H9 (cell line): ENCODE measurements around the gene C7. TPM values are rescaled to one million over a fixed set of nuclear protein-coding genes. Genes with fewer than 3 reads are reported as not detected.

Experiments
- DNase-seq: peaks from one replicate; pipeline ENCODE4 v3.0.0-alpha.2; 2017
- H2AFZ ChIP-seq: one replicate; pipeline ENCODE4 v1.6.1; 2013; ENCODE audit warnings: mild to moderate bottlenecking, low read length, control low read depth, moderate library complexity
- H2AK5ac ChIP-seq: 2 replicates; pipeline ENCODE4 v1.6.1; 2013; ENCODE audit warnings: low read length, control low read depth, mixed read lengths; ENCODE audit not compliant: insufficient read length
- H2BK120ac ChIP-seq: one replicate; pipeline ENCODE4 v1.6.1; 2013; ENCODE audit warnings: low read depth, mild to moderate bottlenecking, low read length, control low read depth, inconsistent platforms; ENCODE audit not compliant: poor library complexity, severe bottlenecking
- H2BK12ac ChIP-seq: 2 replicates; pipeline ENCODE4 v1.6.1; 2013; ENCODE audit warnings: low read length, control low read depth, mixed read lengths, low read depth; ENCODE audit not compliant: insufficient read length
- H2BK15ac ChIP-seq: 2 replicates; pipeline ENCODE4 v1.6.1; 2013; ENCODE audit warnings: low read depth, low read length, control low read depth
- H2BK20ac ChIP-seq: one replicate; pipeline ENCODE4 v1.6.1; 2013; ENCODE audit warnings: low read depth, mild to moderate bottlenecking, low read length, control low read depth, inconsistent platforms; ENCODE audit not compliant: poor library complexity, severe bottlenecking
- H2BK5ac ChIP-seq: 2 replicates; pipeline ENCODE4 v1.6.1; 2013; ENCODE audit warnings: low read length, control low read depth, mixed read lengths; ENCODE audit not compliant: insufficient read length
- H3K14ac ChIP-seq: 2 replicates; pipeline ENCODE4 v1.6.1; 2013; ENCODE audit warnings: low read length, control low read depth; ENCODE audit not compliant: insufficient read depth
- H3K18ac ChIP-seq: 2 replicates; pipeline ENCODE4 v1.6.1; 2013; ENCODE audit warnings: low read depth, mild to moderate bottlenecking, mixed read lengths, low read length, control low read depth; ENCODE audit not compliant: insufficient read length
- H3K23ac ChIP-seq: 2 replicates; pipeline ENCODE4 v1.6.1; 2013; ENCODE audit warnings: low read length, control low read depth, mixed read lengths, low read depth; ENCODE audit not compliant: insufficient read length
- H3K23me2 ChIP-seq: 2 replicates; pipeline ENCODE4 v1.6.1; 2013; ENCODE audit warnings: low read depth, mild to moderate bottlenecking, mixed read lengths, low read length, control low read depth; ENCODE audit not compliant: insufficient read length, poor library complexity, severe bottlenecking
- H3K27ac ChIP-seq: 2 replicates; pipeline ENCODE4 v1.5.1; 2013; ENCODE audit warnings: low read length, control low read depth, mixed read lengths, low read depth; ENCODE audit not compliant: insufficient read length
- H3K27me3 ChIP-seq: 2 replicates; pipeline ENCODE4 v1.6.1; 2013; ENCODE audit warnings: low read length, control low read depth, inconsistent platforms; ENCODE audit not compliant: insufficient read depth
- H3K4ac ChIP-seq: 2 replicates; pipeline ENCODE4 v1.6.1; 2013; ENCODE audit warnings: low read depth, mild to moderate bottlenecking, control low read depth, inconsistent platforms, low read length, moderate library complexity
- H3K4me1 ChIP-seq: 2 replicates; pipeline ENCODE4 v1.6.1; 2013; ENCODE audit warnings: low read length, control low read depth, inconsistent platforms; ENCODE audit not compliant: insufficient read depth
- H3K4me2 ChIP-seq: 2 replicates; pipeline ENCODE4 v1.6.1; 2013; ENCODE audit warnings: low read length, control low read depth, mixed read lengths; ENCODE audit not compliant: insufficient read length, insufficient read depth
- H3K56ac ChIP-seq: 2 replicates; pipeline ENCODE4 v1.6.1; 2013; ENCODE audit warnings: low read depth, mild to moderate bottlenecking, mixed read lengths, low read length, control low read depth; ENCODE audit not compliant: insufficient read length
- H3K79me1 ChIP-seq: 2 replicates; pipeline ENCODE4 v1.6.1; 2013; ENCODE audit warnings: low read depth, mild to moderate bottlenecking, moderate library complexity, low read length, control low read depth, inconsistent platforms; ENCODE audit not compliant: insufficient read depth, poor library complexity, severe bottlenecking
- H3K79me2 ChIP-seq: 2 replicates; pipeline ENCODE4 v1.6.1; 2013; ENCODE audit warnings: low read length, control low read depth, inconsistent platforms; ENCODE audit not compliant: insufficient read depth
- H3K9ac ChIP-seq: 2 replicates; pipeline ENCODE4 v1.6.1; 2013; ENCODE audit warnings: low read length, control low read depth, mixed read lengths; ENCODE audit not compliant: insufficient read length; ENCODE audit errors: extremely low read depth
- H3K9me3 ChIP-seq: one replicate; pipeline ENCODE4 v1.6.1; 2013; ENCODE audit warnings: low read depth, low read length, inconsistent platforms; ENCODE audit not compliant: control insufficient read depth
- H3T11ph ChIP-seq: one replicate; pipeline ENCODE4 v1.6.1; 2013; ENCODE audit warnings: mild to moderate bottlenecking, low read length, control low read depth, inconsistent platforms
- H4K20me1 ChIP-seq: one replicate; pipeline ENCODE4 v1.6.1; 2013; ENCODE audit not compliant: control insufficient read depth, insufficient read length, insufficient read depth
- H4K5ac ChIP-seq: 2 replicates; pipeline ENCODE4 v1.6.1; 2013; ENCODE audit warnings: low read depth, mild to moderate bottlenecking, mixed read lengths, low read length, control low read depth; ENCODE audit not compliant: insufficient read length
- H4K8ac ChIP-seq: replicated peaks from 2 replicates; pipeline ENCODE4 v1.6.1; 2013; ENCODE audit warnings: low read length, control low read depth, mixed read lengths, low read depth; ENCODE audit not compliant: insufficient read length
- H4K91ac ChIP-seq: 2 replicates; pipeline ENCODE4 v1.6.1; 2013; ENCODE audit warnings: low read depth, mild to moderate bottlenecking, moderate library complexity, mixed read lengths, low read length, control low read depth; ENCODE audit not compliant: insufficient read length
- H3K27ac Mint-ChIP-seq, 3 experiments: 2 replicates in 2 of 3; 3 replicates in 1 of 3; pipeline ENCODE4 v1.8.0; 2020 to 2021; ENCODE audit warnings: mixed read lengths in 3 of 3, mild to moderate bottlenecking in 1 of 3, moderate library complexity in 1 of 3
- H3K27me3 Mint-ChIP-seq: 2 replicates; pipeline ENCODE4 v1.8.0; 2021; ENCODE audit warnings: low read depth, mild to moderate bottlenecking, moderate library complexity, mixed read lengths
- H3K36me3 Mint-ChIP-seq, 3 experiments: 2 replicates in 2 of 3; 3 replicates in 1 of 3; pipeline ENCODE4 v1.8.0; 2020 to 2021; ENCODE audit warnings: low read depth in 3 of 3, mixed read lengths in 3 of 3; ENCODE audit not compliant: insufficient read depth in 1 of 3
- H3K4me1 Mint-ChIP-seq, 2 experiments: 2 replicates each; pipeline ENCODE4 v1.8.0; 2020; ENCODE audit warnings: mixed read lengths in 2 of 2
- H3K4me3 Mint-ChIP-seq, 2 experiments: 2 replicates in 1 of 2; 3 replicates in 1 of 2; pipeline ENCODE4 v1.8.0; 2020 to 2021; ENCODE audit warnings: mild to moderate bottlenecking in 2 of 2, mixed read lengths in 2 of 2, moderate library complexity in 1 of 2
- H3K9me3 Mint-ChIP-seq, 2 experiments: 2 replicates in 1 of 2; 3 replicates in 1 of 2; pipeline ENCODE4 v1.8.0; 2020; ENCODE audit warnings: mild to moderate bottlenecking in 2 of 2, mixed read lengths in 2 of 2, moderate library complexity in 1 of 2
- WGBS: extraction: QIAGEN DNeasy Blood & Tissue Kit; methylation state at CpG from one replicate; pipeline ENCODE4 v1.1.7; 2013; ENCODE audit warnings: missing lambda C conversion rate, low lambda C conversion rate, mixed read lengths; ENCODE audit not compliant: insufficient read length; ENCODE audit errors: extremely low coverage; 5-methylcytosine and 5-hydroxymethylcytosine counted together
- total RNA-seq: library from RNA; stranded (reverse); gene quantifications from 2 replicates; pipeline ENCODE4 v1.2.1, GENCODE V29; 2021
- TF ChIP-seq, protein P1 (sequence below): fragments of 200-600 bp; sonication (generic); conservative IDR thresholded peaks from 3 replicates; pipeline ENCODE4 v1.8.0; 2021; ENCODE audit warnings: antibody characterized with exemption, mild to moderate bottlenecking

C7 gene
- total RNA-seq, 1 experiment from 2014 or later = 0.52 TPM

DNA sequence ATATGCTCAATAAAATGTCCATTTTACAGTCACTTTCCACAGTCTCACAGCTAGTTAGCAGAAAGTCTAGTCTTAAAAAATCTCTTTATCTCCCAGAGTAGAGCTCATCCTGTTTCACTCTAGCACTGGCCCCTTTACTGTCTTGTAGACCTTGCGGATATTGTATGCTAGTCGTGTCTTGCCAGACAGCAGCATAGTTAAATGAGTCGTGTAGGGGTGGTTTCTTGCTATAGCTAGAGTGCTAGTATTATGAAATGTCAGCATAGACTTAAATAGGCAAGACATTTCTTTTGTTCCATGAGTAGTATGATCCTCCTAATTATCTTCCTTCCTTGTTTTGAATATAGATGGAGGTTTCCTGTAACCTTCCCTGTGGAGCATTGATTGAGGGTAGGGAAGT, 77.4 kb downstream of the C7 start:
- Histone ChIP-seq H2BK5ac (no peak overlapping the region), H2BK15ac (no peak overlapping the region), H4K8ac (no peak overlapping the region), H3K79me1 (no peaks in the 10 kb centered on the region), H3T11ph (no peak overlapping the region), H3K56ac (no peak overlapping the region), H3K4me2 (no peak overlapping the region), H3K9ac (no peak overlapping the region), H2AFZ (no peak overlapping the region), H2AK5ac (no peak overlapping the region), H3K4me1 (no peaks in the 10 kb centered on the region), H3K18ac (no peak overlapping the region), H2BK20ac (no peak overlapping the region), H3K79me2 (no peaks in the 10 kb centered on the region), H3K4ac (no peak overlapping the region), H3K9me3 (no peaks in the 10 kb centered on the region), H4K20me1 (no peaks in the 10 kb centered on the region), H3K27me3 (no peaks in the 10 kb centered on the region), H2BK12ac (no peak overlapping the region), H4K5ac (no peak overlapping the region), H3K27ac (no peak overlapping the region), H3K14ac (no peak overlapping the region), H3K23me2 (no peaks in the 10 kb centered on the region), H2BK120ac (no peak overlapping the region), H3K23ac (no peak overlapping the region), H4K91ac (no peak overlapping the region)
- H3K9me3 Mint-ChIP-seq = no peaks in the 10 kb centered on the region; a peak in 3 of 5 replicates
- no peaks in the 10 kb centered on the region for H3K36me3 Mint-ChIP-seq
- H3K27me3 Mint-ChIP-seq = no peaks in the 10 kb centered on the region; the same call in 1 of the 2 replicates
- no peak for DNase-seq
- no CpG with 5 or more reads among the region's 3 CpGs for WGBS
- H3K4me3 Mint-ChIP-seq = no peak overlapping the region
- H3K4me1 Mint-ChIP-seq = no peaks in the 10 kb centered on the region
- no peak overlapping the region for H3K27ac Mint-ChIP-seq
- TF ChIP-seq, protein P1, sequence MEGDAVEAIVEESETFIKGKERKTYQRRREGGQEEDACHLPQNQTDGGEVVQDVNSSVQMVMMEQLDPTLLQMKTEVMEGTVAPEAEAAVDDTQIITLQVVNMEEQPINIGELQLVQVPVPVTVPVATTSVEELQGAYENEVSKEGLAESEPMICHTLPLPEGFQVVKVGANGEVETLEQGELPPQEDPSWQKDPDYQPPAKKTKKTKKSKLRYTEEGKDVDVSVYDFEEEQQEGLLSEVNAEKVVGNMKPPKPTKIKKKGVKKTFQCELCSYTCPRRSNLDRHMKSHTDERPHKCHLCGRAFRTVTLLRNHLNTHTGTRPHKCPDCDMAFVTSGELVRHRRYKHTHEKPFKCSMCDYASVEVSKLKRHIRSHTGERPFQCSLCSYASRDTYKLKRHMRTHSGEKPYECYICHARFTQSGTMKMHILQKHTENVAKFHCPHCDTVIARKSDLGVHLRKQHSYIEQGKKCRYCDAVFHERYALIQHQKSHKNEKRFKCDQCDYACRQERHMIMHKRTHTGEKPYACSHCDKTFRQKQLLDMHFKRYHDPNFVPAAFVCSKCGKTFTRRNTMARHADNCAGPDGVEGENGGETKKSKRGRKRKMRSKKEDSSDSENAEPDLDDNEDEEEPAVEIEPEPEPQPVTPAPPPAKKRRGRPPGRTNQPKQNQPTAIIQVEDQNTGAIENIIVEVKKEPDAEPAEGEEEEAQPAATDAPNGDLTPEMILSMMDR = no peak
